Pulmonary artery endothelial cell (primary cell): ENCODE results near the gene PDE4D. TPM values are rescaled to one million over a fixed set of nuclear protein-coding genes. Genes with fewer than 3 reads are reported as not detected.
"Not testable (repeated sequence)": the region's sequence is repeated elsewhere in the genome, so short reads cannot be mapped to it uniquely, and the experiment has no call there.

Source experiments
- DNase-seq: peaks from one replicate; pipeline ENCODE4 v3.0.0-alpha.2; 2011; ENCODE audit warnings: low read depth, low spot score
- total RNA-seq: library from RNA; depleted of rRNA; stranded (reverse); fragments of >200 nt; gene quantifications from 2 replicates; pipeline ENCODE4 v1.2.3, GENCODE V29; 2014

Gene PDE4D
- total RNA-seq, 1 donor from 2014 or later = 22.4 TPM

GRCh38 chr5:59584858-59585846 lies 308.4 kb downstream of the PDE4D start:
- DNase-seq = no peak

GRCh38 chr5:59583810-59584562 lies 309.5 kb downstream of the PDE4D start:
- no peak for DNase-seq

GRCh38 chr5:59583151-59583809 lies 310.2 kb downstream of the PDE4D start:
- DNase-seq = no peak

GRCh38 chr5:59582746-59583145 lies 310.8 kb downstream of the PDE4D start:
- DNase-seq = no peak

- DNase-seq = no peak
Observed at GRCh38 chr5:59579824-59580167, 313.7 kb downstream of the PDE4D start.

GRCh38 chr5:59579101-59579823 lies 314.3 kb downstream of the PDE4D start:
- no peak for DNase-seq

GRCh38 chr5:59577485-59577884 lies 316.0 kb downstream of the PDE4D start:
- no peak for DNase-seq

GRCh38 chr5:59575648-59576445 lies 317.7 kb downstream of the PDE4D start:
- DNase-seq = no peak

GRCh38 chr5:59573509-59573908 lies 320.0 kb downstream of the PDE4D start:
- DNase-seq = not testable (repeated sequence)

- DNase-seq = no peak
Observed at GRCh38 chr5:59571067-59571466, 322.5 kb downstream of the PDE4D start.

GRCh38 chr5:59569608-59570334 lies 323.8 kb downstream of the PDE4D start:
- no peak for DNase-seq

- no peak for DNase-seq
Observed at GRCh38 chr5:59569158-59569557, 324.4 kb downstream of the PDE4D start.

- DNase-seq = no peak
Observed at GRCh38 chr5:59568161-59568560, 325.4 kb downstream of the PDE4D start.

GRCh38 chr5:59565551-59565950 lies 328.0 kb downstream of the PDE4D start:
- DNase-seq = no peak

- no peak for DNase-seq
Observed at GRCh38 chr5:59564895-59565294, 328.6 kb downstream of the PDE4D start.

- peak; percentile 69 for DNase-seq
Observed at GRCh38 chr5:59562756-59563389, 330.7 kb downstream of the PDE4D start.

GRCh38 chr5:59560553-59560952 lies 333.0 kb downstream of the PDE4D start:
- DNase-seq = no peak

- no peak for DNase-seq
Observed at GRCh38 chr5:59559847-59560246, 333.7 kb downstream of the PDE4D start.

GRCh38 chr5:59559323-59559722 lies 334.2 kb downstream of the PDE4D start:
- DNase-seq = peak; percentile 68
